Middle frontal gyrus (tissue), 1 donor: ENCODE data around the gene SESTD1.
A peak's percentile ranks its signal among the peaks of the same experiment; 100 is the strongest.

Experiments
- DNase-seq: peaks from one replicate; pipeline ENCODE4 v3.0.0-alpha.2; 2015; ENCODE audit warnings: low spot score; ENCODE audit errors: extremely low spot score

SESTD1 gene

GRCh38 chr2:179264368-179265081, at the start of gene SESTD1:
Gene SESTD1 (minus strand): TSS chr2:179264832. CDS start chr2:179191841, 72,991 bp downstream.
- DNase-seq, result no peak

- no peak for DNase-seq
Observed at GRCh38 chr2:179313057-179313456, 48.4 kb upstream of the SESTD1 start.

GRCh38 chr2:179311101-179311500, 46.5 kb upstream of the SESTD1 start:
- no peak for DNase-seq

GRCh38 chr2:179307616-179308371, 43.2 kb upstream of the SESTD1 start:
- DNase-seq, result no peak

- no peak for DNase-seq
Observed at GRCh38 chr2:179305125-179305524, 40.5 kb upstream of the SESTD1 start.

- DNase-seq, result no peak
Observed at GRCh38 chr2:179304424-179304823, 39.8 kb upstream of the SESTD1 start.

GRCh38 chr2:179302764-179303571, 38.3 kb upstream of the SESTD1 start:
- DNase-seq, result no peak

- no peak for DNase-seq
Observed at GRCh38 chr2:179302149-179302548, 37.5 kb upstream of the SESTD1 start.

GRCh38 chr2:179298666-179299065, 34.0 kb upstream of the SESTD1 start:
- no peak for DNase-seq

GRCh38 chr2:179297927-179298326, 33.3 kb upstream of the SESTD1 start:
- no peak for DNase-seq

GRCh38 chr2:179290329-179290728, 25.7 kb upstream of the SESTD1 start:
- DNase-seq, result no peak

- no peak for DNase-seq
Observed at GRCh38 chr2:179285060-179285459, 20.4 kb upstream of the SESTD1 start.

- no peak for DNase-seq
Observed at GRCh38 chr2:179277429-179278196, 13.0 kb upstream of the SESTD1 start.

GRCh38 chr2:179275253-179276012, 10.8 kb upstream of the SESTD1 start:
- DNase-seq, result no peak

GRCh38 chr2:179274749-179275148, 10.1 kb upstream of the SESTD1 start:
- DNase-seq, result no peak

- DNase-seq, result no peak
Observed at GRCh38 chr2:179273461-179273962, 8.9 kb upstream of the SESTD1 start.

GRCh38 chr2:179272406-179273192, 8.0 kb upstream of the SESTD1 start:
- DNase-seq, result peak; percentile 43

GRCh38 chr2:179270689-179271088, 6.1 kb upstream of the SESTD1 start:
- no peak for DNase-seq

- DNase-seq, result no peak
Observed at GRCh38 chr2:179268277-179268925, 3.8 kb upstream of the SESTD1 start.
